Bronchial epithelial cell (primary cell): ENCODE data around the gene CACNA1E. TPM values are rescaled to one million over a fixed set of nuclear protein-coding genes. Genes with fewer than 3 reads are reported as not detected.
A peak's percentile ranks its signal among the peaks of the same experiment; 100 is the strongest.

ENCODE experiments used
- DNase-seq: peaks from one replicate; pipeline ENCODE4 v3.0.0-alpha.2; 2010; ENCODE audit warnings: low read depth
- FAIRE-seq: peaks from 2 replicates; lab custom pipeline; 2011; peaks lifted over from hg19 to GRCh38; lab: Jason Lieb, UNC
- H3K27me3 ChIP-seq: 2 replicates; pipeline ENCODE4 v1.5.1; 2011; ENCODE audit warnings: low read length; ENCODE audit not compliant: control insufficient read depth, insufficient read depth
- H3K36me3 ChIP-seq: 2 replicates; pipeline ENCODE4 v1.5.1; 2011; ENCODE audit warnings: low read length; ENCODE audit not compliant: control insufficient read depth, insufficient read depth
- H3K4me3 ChIP-seq: 2 replicates; pipeline ENCODE4 v1.5.1; 2011; ENCODE audit warnings: mild to moderate bottlenecking, low read depth, low read length, control low read depth
- total RNA-seq: library from RNA; depleted of rRNA; stranded (reverse); fragments of >200 nt; gene quantifications from 2 replicates; pipeline ENCODE4 v1.2.1, GENCODE V29; 2014
- TF ChIP-seq, protein P1 (sequence below): IDR thresholded peaks from 2 replicates; pipeline ENCODE4 v1.5.1; 2011; ENCODE audit warnings: mild to moderate bottlenecking, moderate library complexity, low read length, control low read depth, inconsistent platforms; ENCODE audit not compliant: insufficient read depth, severe bottlenecking

The CACNA1E gene
- total RNA-seq, 1 donor from 2014 or later: not detected

DNA sequence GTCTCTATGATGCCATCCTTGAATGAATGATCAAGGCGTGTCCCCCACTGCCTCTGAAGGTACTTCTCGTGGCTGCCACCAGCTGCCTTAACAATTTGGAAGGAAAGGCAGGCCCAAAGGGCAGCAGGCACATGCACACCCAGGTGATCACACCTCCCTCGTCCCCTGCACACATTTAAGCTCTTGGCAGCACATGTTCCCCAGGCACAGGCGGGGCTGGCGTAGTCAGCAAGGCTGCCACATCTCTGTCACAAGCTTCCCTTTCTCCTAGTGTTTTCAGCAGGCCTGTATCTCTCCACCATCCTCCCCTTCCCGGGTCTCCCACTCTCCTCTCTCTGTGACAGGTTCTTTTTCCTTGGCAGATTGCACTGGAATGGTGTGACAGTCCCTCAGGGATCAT is 111.9 kb downstream of the CACNA1E start:
- H3K27me3 ChIP-seq: no peaks in the 10 kb centered on the region
- TF ChIP-seq, protein P1, sequence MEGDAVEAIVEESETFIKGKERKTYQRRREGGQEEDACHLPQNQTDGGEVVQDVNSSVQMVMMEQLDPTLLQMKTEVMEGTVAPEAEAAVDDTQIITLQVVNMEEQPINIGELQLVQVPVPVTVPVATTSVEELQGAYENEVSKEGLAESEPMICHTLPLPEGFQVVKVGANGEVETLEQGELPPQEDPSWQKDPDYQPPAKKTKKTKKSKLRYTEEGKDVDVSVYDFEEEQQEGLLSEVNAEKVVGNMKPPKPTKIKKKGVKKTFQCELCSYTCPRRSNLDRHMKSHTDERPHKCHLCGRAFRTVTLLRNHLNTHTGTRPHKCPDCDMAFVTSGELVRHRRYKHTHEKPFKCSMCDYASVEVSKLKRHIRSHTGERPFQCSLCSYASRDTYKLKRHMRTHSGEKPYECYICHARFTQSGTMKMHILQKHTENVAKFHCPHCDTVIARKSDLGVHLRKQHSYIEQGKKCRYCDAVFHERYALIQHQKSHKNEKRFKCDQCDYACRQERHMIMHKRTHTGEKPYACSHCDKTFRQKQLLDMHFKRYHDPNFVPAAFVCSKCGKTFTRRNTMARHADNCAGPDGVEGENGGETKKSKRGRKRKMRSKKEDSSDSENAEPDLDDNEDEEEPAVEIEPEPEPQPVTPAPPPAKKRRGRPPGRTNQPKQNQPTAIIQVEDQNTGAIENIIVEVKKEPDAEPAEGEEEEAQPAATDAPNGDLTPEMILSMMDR: no peak
- H3K36me3 ChIP-seq: no peaks in the 10 kb centered on the region
- no peak overlapping the region for H3K4me3 ChIP-seq
- FAIRE-seq: peak; percentile 28
- no peak for DNase-seq

DNA sequence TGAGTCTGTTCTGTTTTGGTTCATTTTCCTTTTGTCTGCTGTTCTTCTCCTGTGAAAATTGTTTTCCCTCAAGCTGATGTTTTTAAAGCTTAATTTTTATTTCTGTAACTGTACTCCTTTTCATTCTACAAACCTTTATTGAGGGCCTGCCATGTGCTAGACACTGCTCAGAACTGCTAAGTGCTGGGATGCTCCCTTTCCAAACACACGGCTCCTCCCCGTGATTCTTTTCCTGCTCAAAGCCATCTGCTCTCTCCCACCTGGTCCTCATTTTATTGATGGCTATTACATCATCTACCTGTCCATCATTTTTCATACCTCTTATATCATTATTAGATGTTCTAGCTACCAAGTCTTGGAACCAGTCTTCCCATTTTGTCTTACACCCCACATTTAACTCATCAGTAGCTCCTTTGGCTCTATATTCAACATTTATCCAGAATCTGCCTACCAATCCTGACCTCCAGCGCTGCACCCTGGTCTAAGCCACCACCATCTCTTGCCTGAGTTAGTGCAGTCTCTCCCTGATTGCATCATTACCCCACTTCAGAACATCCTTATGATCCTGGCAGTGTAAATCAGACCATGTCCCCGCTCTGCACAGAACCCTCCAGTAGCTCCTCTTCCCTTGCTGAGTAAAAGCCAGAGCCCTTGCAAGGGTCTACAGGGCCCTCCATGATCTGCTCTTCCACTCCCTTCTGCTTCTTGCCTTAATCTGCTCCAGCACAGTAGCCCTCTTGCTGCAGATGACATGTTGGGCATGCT is 118.1 kb downstream of the CACNA1E start:
- TF ChIP-seq, protein P1: no peak
- H3K27me3 ChIP-seq: no peaks in the 10 kb centered on the region
- no peaks in the 10 kb centered on the region for H3K36me3 ChIP-seq
- FAIRE-seq (no peak), DNase-seq (no peak)
- H3K4me3 ChIP-seq: no peak overlapping the region

DNA sequence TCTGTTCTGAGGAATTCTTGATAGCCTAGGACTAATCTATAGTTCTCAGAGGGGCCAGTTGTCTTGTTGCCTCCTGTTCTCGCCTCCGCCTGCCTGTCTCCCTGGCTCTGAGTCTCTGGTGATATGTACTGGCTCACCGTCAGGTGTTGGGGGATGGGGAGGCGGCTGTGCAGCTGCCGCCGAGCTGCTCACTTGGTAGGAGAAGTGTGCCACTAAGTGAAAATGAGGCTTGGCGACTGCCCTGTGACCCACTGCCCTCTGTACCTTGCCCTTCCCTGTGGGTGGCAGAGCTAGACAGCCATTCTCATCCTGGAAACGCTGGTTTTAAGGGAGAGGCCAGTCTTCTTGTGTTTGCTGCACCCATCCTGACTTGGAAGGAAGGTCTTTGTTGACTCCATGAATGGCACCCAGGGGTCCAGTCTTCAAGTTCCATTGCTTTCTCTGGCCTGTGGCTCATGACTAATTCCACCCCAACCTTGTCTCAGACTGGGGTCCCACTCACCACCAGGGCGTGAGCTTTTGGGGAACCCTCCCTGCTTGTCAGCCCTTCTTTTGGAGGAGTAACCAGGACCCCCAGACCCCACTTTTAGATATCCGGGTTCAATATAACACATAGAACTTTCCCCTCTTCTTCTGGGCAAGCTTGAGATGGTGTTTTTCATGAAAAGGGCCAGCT is 120.6 kb downstream of the CACNA1E start:
- H3K4me3 ChIP-seq: no peak overlapping the region
- FAIRE-seq: no peak

DNA sequence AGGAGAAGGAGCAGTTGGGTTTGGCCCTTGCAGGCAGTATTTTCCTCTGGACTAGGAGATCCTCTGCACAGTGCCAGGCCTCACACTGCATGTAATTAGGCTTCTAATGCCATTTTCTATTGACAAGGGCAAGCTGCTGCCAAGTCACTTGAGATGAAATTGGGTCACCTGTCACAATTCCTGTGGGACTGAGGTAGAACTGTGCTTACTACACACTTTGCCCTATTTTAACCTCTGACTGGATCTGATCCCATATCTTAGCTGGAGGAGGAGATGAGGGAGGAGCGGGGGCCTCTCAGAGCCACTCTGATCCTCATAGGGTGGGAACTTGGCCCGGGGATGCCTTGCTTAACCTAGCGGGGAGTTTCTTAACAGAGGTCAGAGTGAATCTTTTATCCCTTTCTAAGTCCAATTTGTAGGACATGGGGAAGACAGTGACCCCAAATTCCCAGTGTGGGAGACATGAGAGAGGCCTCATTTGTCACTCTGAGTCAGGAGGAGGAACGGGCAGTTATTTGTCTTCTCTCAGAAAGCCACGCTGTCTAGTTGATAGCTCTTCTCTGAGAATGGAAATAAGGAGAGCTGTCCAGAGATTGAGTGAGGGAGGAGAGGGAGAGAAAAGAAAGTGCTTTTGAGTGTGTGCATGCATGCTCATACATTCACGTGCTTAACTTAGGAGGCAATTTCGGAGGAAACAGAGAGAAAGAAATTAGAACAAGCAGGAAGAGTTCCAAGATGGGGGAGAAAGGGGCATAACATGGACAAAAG is 121.3 kb downstream of the CACNA1E start:
- FAIRE-seq (no peak), DNase-seq (no peak)
- Histone ChIP-seq H3K27me3 (no peaks in the 10 kb centered on the region), H3K36me3 (no peaks in the 10 kb centered on the region), H3K4me3 (no peak overlapping the region)
- TF ChIP-seq, protein P1: no peak

More for the DNA sequence above, 120.6 kb downstream of the CACNA1E start:
- Histone ChIP-seq H3K27me3 (no peaks in the 10 kb centered on the region), H3K36me3 (no peaks in the 10 kb centered on the region)
- TF ChIP-seq, protein P1: no peak
- no peak for DNase-seq

DNA sequence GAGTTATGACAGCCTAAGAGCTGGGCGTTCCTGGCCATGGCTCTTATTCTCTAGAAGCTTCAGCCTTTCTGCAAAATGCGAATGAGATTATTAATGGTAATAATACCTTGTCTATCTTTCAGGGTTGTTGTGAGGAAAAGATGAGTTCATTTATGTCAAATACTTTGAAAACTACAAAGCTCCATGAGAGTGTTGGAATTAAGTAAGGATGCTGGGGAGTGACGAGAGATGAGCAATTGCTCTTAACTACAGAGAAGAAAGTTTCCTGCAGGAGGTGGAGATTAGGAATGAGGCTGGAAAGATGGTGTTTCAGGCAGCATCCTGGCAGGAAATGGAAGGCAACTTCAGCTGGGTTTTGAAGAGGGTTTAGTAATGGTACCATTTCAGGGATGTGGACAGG is 124.2 kb downstream of the CACNA1E start:
- DNase-seq: no peak
- H3K36me3 ChIP-seq: no peaks in the 10 kb centered on the region
- no peak overlapping the region for H3K4me3 ChIP-seq
- FAIRE-seq: no peak
- no peaks in the 10 kb centered on the region for H3K27me3 ChIP-seq
- TF ChIP-seq, protein P1: no peak
